ENCODE measurements around the gene ABCD3.
A peak's percentile ranks its signal among the peaks of the same experiment; 100 is the strongest.

ABCD3 gene

GRCh38 chr1:94456736-94457135 lies 38.5 kb downstream of the ABCD3 start:
- TF ChIP-seq CTCF (IDR thresholded peaks at IDR 0.05; ENCODE audit: insufficient read depth, low read length, poor library complexity, severe bottlenecking) = no peak
- Histone ChIP-seq H3K27me3 (replicated peaks; ENCODE audit: control insufficient read depth, insufficient read depth, low read length) (no peaks in the 10 kb centered on the region), H3K4me3 (replicated peaks; ENCODE audit: low read depth, low read length) (no peak overlapping the region), H3K36me3 (ENCODE audit: control insufficient read depth, insufficient read depth, low read length) (no peaks in the 10 kb centered on the region)
- no peak for DNase-seq (ENCODE audit: extremely low read depth, insufficient read length)

GRCh38 chr1:94462606-94463005 lies 44.4 kb downstream of the ABCD3 start:
- Histone ChIP-seq H3K36me3 (ENCODE audit: control insufficient read depth, insufficient read depth, low read length) (no peaks in the 10 kb centered on the region), H3K4me3 (replicated peaks; ENCODE audit: low read depth, low read length) (no peak overlapping the region), H3K27me3 (replicated peaks; ENCODE audit: control insufficient read depth, insufficient read depth, low read length) (no peaks in the 10 kb centered on the region)
- no peak for DNase-seq (ENCODE audit: extremely low read depth, insufficient read length)
- TF ChIP-seq CTCF (IDR thresholded peaks at IDR 0.05; ENCODE audit: insufficient read depth, low read length, poor library complexity, severe bottlenecking) = no peak

- TF ChIP-seq CTCF (IDR thresholded peaks at IDR 0.05; ENCODE audit: insufficient read depth, low read length, poor library complexity, severe bottlenecking) = no peak
These were observed 45.0 kb downstream of the ABCD3 start for GRCh38 chr1:94463056-94463764.

GRCh38 chr1:94463765-94464330 lies 45.7 kb downstream of the ABCD3 start:
- DNase-seq (ENCODE audit: extremely low read depth, insufficient read length) = no peak
- H3K4me3 ChIP-seq (replicated peaks; ENCODE audit: low read depth, low read length) = no peak overlapping the region
- no peaks in the 10 kb centered on the region for H3K36me3 ChIP-seq (ENCODE audit: control insufficient read depth, insufficient read depth, low read length)
- H3K27me3 ChIP-seq (replicated peaks; ENCODE audit: control insufficient read depth, insufficient read depth, low read length) = no peaks in the 10 kb centered on the region
- TF ChIP-seq CTCF (IDR thresholded peaks at IDR 0.05; ENCODE audit: insufficient read depth, low read length, poor library complexity, severe bottlenecking) = peak; percentile 34

More at GRCh38 chr1:94463056-94463764, 45.0 kb downstream of the ABCD3 start:
- no peaks in the 10 kb centered on the region for H3K27me3 ChIP-seq (replicated peaks; ENCODE audit: control insufficient read depth, insufficient read depth, low read length)
- H3K36me3 ChIP-seq (ENCODE audit: control insufficient read depth, insufficient read depth, low read length) = no peaks in the 10 kb centered on the region
- DNase-seq (ENCODE audit: extremely low read depth, insufficient read length) = no peak
- H3K4me3 ChIP-seq (replicated peaks; ENCODE audit: low read depth, low read length) = no peak overlapping the region

GRCh38 chr1:94468708-94469107 lies 50.5 kb downstream of the ABCD3 start:
- Histone ChIP-seq H3K36me3 (ENCODE audit: control insufficient read depth, insufficient read depth, low read length) (no peaks in the 10 kb centered on the region), H3K27me3 (replicated peaks; ENCODE audit: control insufficient read depth, insufficient read depth, low read length) (no peaks in the 10 kb centered on the region)

More at GRCh38 chr1:94468708-94469107, 50.5 kb downstream of the ABCD3 start:
- H3K4me3 ChIP-seq (replicated peaks; ENCODE audit: low read depth, low read length) = no peak overlapping the region
- no peak for DNase-seq (ENCODE audit: extremely low read depth, insufficient read length)
- no peak for TF ChIP-seq CTCF (IDR thresholded peaks at IDR 0.05; ENCODE audit: insufficient read depth, low read length, poor library complexity, severe bottlenecking)
